Peyer's patch (tissue), 4 donors: ENCODE results near the gene WNT3A. TPM values are rescaled to one million over a fixed set of nuclear protein-coding genes. Genes with fewer than 3 reads are reported as not detected.
A peak's percentile ranks its signal among the peaks of the same experiment; 100 is the strongest.
"Not testable (repeated sequence)": the region's sequence is repeated elsewhere in the genome, so short reads cannot be mapped to it uniquely, and the experiment has no call there.

Source experiments
- DNase-seq, 3 donors: peaks; one replicate each; pipeline ENCODE4 v3.0.0-alpha.2; 2017 to 2019
- H3K27ac ChIP-seq, 4 donors: fragments of 200-600 bp; sonication (generic); one replicate each; pipeline ENCODE4 v1.5.1; 2016 to 2019
- H3K27me3 ChIP-seq, 2 donors: fragments of 200-600 bp; sonication (generic); one replicate each; pipeline ENCODE4 v1.5.1; 2019
- H3K36me3 ChIP-seq, 3 donors: fragments of 200-600 bp; sonication (generic); one replicate each; pipeline ENCODE4 v1.5.1; 2016 to 2019
- H3K4me1 ChIP-seq, 4 donors: fragments of 200-600 bp; sonication (generic); one replicate each; pipeline ENCODE4 v1.5.1; 2016 to 2019
- H3K4me3 ChIP-seq, 4 donors: fragments of 200-600 bp; sonication (generic); 1 replicate in 3 of 4; 2 replicates in 1 of 4; pipeline ENCODE4 v1.5.1; 2016 to 2019; ENCODE audit warnings: mild to moderate bottlenecking in 1 of 4
- H3K9me3 ChIP-seq, 4 donors: fragments of 200-600 bp; sonication (generic); one replicate each; pipeline ENCODE4 v1.5.1; 2016 to 2019; ENCODE audit warnings: mild to moderate bottlenecking in 1 of 4
- CTCF ChIP-seq, 6 experiments: fragments of 450-650 bp in 4 of 6; fragments of 200-600 bp in 2 of 6; sonication (generic) in 1 of 6; IDR thresholded peaks; one replicate each; pipeline ENCODE4 v1.5.1; 2017 to 2019; ENCODE audit warnings: antibody characterized with exemption in 6 of 6, mild to moderate bottlenecking in 3 of 6, moderate library complexity in 1 of 6
- POLR2A ChIP-seq, 2 donors: fragments of 450-650 bp; IDR thresholded peaks; one replicate each; pipeline ENCODE4 v1.5.1; 2017; ENCODE audit warnings: antibody characterized with exemption in 2 of 2, mild to moderate bottlenecking in 2 of 2, moderate library complexity in 2 of 2
- total RNA-seq, 4 donors: library from RNA; depleted of rRNA; stranded (reverse); fragments of >200 nt; gene quantifications; one replicate each; pipeline ENCODE4 v1.1.0, GENCODE V29; 2016

Gene WNT3A
- total RNA-seq, 4 donors from 2014 or later: not detected

- TF ChIP-seq POLR2A (IDR thresholded peaks at IDR 0.05) (no peak), CTCF (IDR thresholded peaks at IDR 0.05) (no peak)
- Histone ChIP-seq H3K36me3 (no peaks in the 10 kb centered on the region), H3K4me3 (no peak overlapping the region), H3K9me3 (no peaks in the 10 kb centered on the region), H3K27ac (no peak overlapping the region), H3K27me3 (no peaks in the 10 kb centered on the region), H3K4me1 (no peaks in the 10 kb centered on the region)
- DNase-seq: peak in 2 of 3 donors; percentile 8 to 36
Measured at GRCh38 chr1:228016653-228017355, 10.0 kb downstream of the WNT3A start.

- peak in 2 of 3 donors; percentile 16 to 36 for DNase-seq
- no peak for TF ChIP-seq POLR2A (IDR thresholded peaks at IDR 0.05)
- TF ChIP-seq CTCF (IDR thresholded peaks at IDR 0.05): no peak
- Histone ChIP-seq H3K27me3 (no peaks in the 10 kb centered on the region), H3K9me3 (no peaks in the 10 kb centered on the region), H3K4me3 (no peak overlapping the region), H3K36me3 (no peaks in the 10 kb centered on the region), H3K27ac (no peak overlapping the region), H3K4me1 (no peaks in the 10 kb centered on the region)
Measured at GRCh38 chr1:228017356-228018124, 10.7 kb downstream of the WNT3A start.

GRCh38 chr1:228018125-228018398 is 11.3 kb downstream of the WNT3A start:
- TF ChIP-seq POLR2A (IDR thresholded peaks at IDR 0.05) (no peak), CTCF (IDR thresholded peaks at IDR 0.05) (no peak)
- no peak for DNase-seq

GRCh38 chr1:228018961-228019721 is 12.3 kb downstream of the WNT3A start:
- H3K4me1 ChIP-seq: no peaks in the 10 kb centered on the region
- H3K27ac ChIP-seq: no peak overlapping the region
- H3K4me3 ChIP-seq: no peak overlapping the region
- no peaks in the 10 kb centered on the region for H3K36me3 ChIP-seq
- DNase-seq: peak in 2 of 3 donors; percentile 32 to 36
- TF ChIP-seq POLR2A (IDR thresholded peaks at IDR 0.05) (no peak), CTCF (IDR thresholded peaks at IDR 0.05) (no peak)
- H3K27me3 ChIP-seq: no peaks in the 10 kb centered on the region
- H3K9me3 ChIP-seq: no peaks in the 10 kb centered on the region

More at GRCh38 chr1:228018125-228018398, 11.3 kb downstream of the WNT3A start:
- no peak overlapping the region for H3K27ac ChIP-seq
- no peaks in the 10 kb centered on the region for H3K9me3 ChIP-seq
- H3K27me3 ChIP-seq: no peaks in the 10 kb centered on the region
- H3K36me3 ChIP-seq: no peaks in the 10 kb centered on the region
- H3K4me3 ChIP-seq: no peak overlapping the region
- H3K4me1 ChIP-seq: no peaks in the 10 kb centered on the region

- H3K27ac ChIP-seq, H3K4me1 ChIP-seq, H3K36me3 ChIP-seq, H3K27me3 ChIP-seq, H3K4me3 ChIP-seq, H3K9me3 ChIP-seq: not testable (repeated sequence)
- peak in 1 of 3 donors; percentile 6 for DNase-seq
Measured at GRCh38 chr1:228019722-228020083, 12.9 kb downstream of the WNT3A start.
